Astrocyte of the spinal cord (primary cell): Measurements from ENCODE around the gene CNNM1.

Experiments
- DNase-seq: peaks from one replicate; pipeline ENCODE4 v3.0.0; 2011; ENCODE audit warnings: low read depth, low spot score
- H3K4me3 ChIP-seq: 2 replicates; pipeline ENCODE4 v1.5.1; 2011; ENCODE audit warnings: low read depth, mild to moderate bottlenecking, low read length, moderate library complexity
- in situ Hi-C: cut with HindIII; loops from 2 replicates; pipeline ENCODE4 v1.10.0; 2017; ENCODE audit warnings: low sequenced_read_pairs
- TF ChIP-seq, protein P1 (sequence below): IDR thresholded peaks from 2 replicates; pipeline ENCODE4 v1.5.1; 2012; ENCODE audit warnings: low read depth, mild to moderate bottlenecking, low read length, inconsistent platforms

The CNNM1 gene

DNA sequence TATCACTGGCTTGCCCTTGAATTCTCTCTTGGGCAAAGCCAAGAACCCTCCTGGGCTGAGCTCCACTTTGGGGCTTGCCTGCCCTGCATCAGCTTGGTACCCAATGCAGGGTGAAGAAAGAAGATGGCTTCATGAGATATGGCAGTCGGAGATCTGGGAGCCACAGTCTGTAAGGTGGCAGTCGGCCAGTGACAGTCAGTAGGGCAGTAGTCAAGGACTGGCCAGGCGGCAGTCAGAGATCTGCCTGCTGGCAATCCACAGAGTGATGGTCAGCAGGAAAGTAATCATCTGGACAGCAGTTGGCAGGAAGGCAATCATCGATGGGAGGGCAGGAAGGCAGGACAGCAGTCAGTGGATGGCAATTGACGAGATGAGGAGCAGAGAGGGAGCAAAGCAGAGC, 32.6 kb upstream of the CNNM1 start:
- DNase-seq = no peak
- TF ChIP-seq, protein P1, sequence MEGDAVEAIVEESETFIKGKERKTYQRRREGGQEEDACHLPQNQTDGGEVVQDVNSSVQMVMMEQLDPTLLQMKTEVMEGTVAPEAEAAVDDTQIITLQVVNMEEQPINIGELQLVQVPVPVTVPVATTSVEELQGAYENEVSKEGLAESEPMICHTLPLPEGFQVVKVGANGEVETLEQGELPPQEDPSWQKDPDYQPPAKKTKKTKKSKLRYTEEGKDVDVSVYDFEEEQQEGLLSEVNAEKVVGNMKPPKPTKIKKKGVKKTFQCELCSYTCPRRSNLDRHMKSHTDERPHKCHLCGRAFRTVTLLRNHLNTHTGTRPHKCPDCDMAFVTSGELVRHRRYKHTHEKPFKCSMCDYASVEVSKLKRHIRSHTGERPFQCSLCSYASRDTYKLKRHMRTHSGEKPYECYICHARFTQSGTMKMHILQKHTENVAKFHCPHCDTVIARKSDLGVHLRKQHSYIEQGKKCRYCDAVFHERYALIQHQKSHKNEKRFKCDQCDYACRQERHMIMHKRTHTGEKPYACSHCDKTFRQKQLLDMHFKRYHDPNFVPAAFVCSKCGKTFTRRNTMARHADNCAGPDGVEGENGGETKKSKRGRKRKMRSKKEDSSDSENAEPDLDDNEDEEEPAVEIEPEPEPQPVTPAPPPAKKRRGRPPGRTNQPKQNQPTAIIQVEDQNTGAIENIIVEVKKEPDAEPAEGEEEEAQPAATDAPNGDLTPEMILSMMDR = no peak
- in situ Hi-C loops = no loop called here
- H3K4me3 ChIP-seq = no peak overlapping the region

DNA sequence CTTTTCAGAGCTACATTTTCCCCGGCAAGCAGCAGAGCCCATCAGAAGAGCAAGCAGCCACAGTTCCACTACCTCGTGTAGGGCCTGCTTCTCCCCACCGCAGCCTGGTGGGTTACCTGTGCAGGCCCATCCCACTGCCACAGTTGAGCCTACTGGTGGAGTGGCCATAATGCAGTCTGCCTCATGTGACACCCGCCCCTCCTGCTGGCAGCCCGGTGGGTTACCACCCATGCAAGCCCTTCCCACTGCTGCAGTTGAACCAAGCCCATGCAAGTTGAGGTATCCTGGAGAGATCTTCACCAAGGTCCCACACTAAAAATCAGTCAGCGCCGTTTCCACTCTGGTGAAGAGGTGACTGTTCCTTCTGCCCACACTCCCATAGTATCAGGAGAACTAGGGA, 32.1 kb upstream of the CNNM1 start:
- TF ChIP-seq, protein P1 = no peak
- in situ Hi-C loops = no loop called here

DNA sequence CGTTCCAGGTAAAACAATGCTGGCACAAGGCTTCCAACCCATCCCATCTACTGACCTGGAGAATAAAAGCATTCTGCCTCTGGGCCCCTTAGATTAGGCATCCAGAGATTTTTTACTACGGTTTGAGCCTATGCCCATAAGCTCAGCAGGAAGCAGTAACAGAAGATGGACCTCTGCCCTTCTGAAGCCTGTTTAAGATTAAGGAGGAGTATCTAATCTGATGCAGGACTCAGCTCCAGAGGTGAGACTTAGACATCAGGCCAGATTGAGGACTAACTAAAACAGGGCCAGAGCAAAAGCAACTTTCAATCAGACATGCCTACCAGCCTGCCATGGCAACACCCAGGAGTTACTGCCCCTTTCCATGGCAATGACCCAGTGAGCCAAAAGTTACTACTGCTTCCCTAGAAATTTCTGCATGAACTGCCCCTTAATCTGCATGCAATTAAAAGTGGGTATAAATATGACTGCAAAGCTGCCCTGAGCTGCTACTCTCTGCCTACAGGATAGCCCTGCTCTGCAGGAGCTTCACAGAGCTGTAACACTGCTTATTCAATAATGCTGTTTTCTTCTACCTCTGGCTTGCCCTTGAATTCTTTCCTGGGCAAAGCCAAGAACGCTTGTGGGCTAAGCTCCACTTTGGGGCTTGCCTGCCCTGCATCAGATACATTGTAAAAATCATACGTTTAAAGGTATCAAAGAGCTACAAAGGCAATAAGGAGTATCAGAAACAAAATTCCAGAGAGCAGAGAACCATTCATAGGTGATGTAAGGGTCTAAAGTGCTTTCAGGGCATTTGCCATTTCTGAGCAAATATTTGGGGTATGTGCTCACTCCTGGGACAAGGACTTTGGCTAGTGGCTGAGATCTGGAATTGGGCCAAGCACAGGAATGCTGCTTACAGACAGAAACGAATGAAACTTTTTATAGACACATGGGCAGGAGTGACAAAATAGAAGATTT, 25.0 kb upstream of the CNNM1 start:
- TF ChIP-seq, protein P1 = no peak
- DNase-seq = no peak
- H3K4me3 ChIP-seq = no peak overlapping the region
- in situ Hi-C loops = no loop called here

More for the DNA sequence above, 32.1 kb upstream of the CNNM1 start:
- no peak overlapping the region for H3K4me3 ChIP-seq
- no peak for DNase-seq

DNA sequence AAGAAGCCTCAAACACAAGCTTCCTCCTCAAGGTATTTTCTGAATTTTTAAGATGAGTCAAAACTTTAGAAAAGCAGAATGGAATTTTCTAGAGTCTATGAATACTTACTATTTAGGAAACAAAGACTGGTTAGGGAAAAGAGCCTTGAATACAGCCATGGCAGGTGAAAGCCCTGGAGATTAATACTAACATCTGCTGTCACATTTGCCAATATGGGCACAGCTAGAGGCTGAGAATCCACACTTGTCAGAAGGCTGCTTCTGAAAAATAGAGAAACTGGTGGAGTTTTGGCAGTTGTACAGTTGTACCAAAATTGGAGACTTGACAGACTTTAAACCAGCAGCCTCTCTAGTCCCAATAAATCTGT, 24.3 kb upstream of the CNNM1 start:
- TF ChIP-seq, protein P1 = no peak
- no peak overlapping the region for H3K4me3 ChIP-seq
- DNase-seq = no peak
- in situ Hi-C loops = no loop called here

DNA sequence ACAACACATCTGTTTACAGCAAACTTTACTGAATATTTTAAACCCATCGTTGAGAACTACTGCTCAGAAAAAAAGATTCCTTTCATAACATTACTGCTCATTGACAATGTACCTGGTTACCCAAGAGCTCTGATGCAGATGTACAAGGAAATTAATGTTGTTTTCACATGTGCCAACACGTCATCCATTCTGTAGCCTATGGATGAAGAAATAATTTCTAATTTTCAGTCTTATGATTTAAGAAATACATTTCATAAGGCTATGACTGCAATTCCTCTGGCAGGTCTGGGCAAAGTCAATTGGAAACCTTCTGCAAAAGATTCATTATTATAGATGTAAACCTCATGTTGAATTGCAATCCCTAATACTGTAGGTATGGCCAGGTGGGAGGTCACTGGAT, 16.7 kb upstream of the CNNM1 start:
- H3K4me3 ChIP-seq = no peak overlapping the region
- in situ Hi-C loops = no loop called here
- DNase-seq = no peak
- TF ChIP-seq, protein P1 = no peak

DNA sequence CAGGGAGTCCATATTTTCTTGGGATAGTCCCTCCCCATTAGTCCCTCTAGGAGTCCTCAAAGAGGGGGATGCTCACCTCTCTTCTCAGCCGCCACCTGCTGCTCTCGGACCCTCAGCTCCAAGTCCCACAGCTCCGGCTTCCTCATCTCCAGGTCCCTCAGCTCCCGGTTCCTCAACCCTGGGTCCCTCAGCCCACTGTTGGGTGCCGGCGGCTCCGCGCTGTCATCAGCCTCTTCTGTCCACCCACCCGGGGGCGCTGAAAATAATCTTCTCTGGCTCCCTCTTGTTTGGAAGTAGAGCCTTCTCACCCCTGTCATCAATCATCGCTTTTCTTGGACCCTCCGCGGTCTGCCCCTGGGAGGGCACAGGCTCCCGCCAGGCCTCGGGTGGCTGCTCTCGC, 13.3 kb upstream of the CNNM1 start:
- in situ Hi-C loops = no loop called here
- no peak overlapping the region for H3K4me3 ChIP-seq
- TF ChIP-seq, protein P1 = no peak
- DNase-seq = no peak
